IMR-90 (cell line): Measurements from ENCODE around the gene KLK11. TPM values are rescaled to one million over a fixed set of nuclear protein-coding genes. Genes with fewer than 3 reads are reported as not detected.

ENCODE experiments used
- ATAC-seq: fragments of 200-7000 bp; cut with Tn5 transposase; 2 replicates; pipeline ENCODE4 v1.9.1; 2020; ENCODE audit warnings: low read depth, mild to moderate bottlenecking, moderate library complexity
- BruUV-seq: library from RNA; stranded (reverse); fragments of 400-500 nt; replicated peaks from 2 replicates; lab custom pipeline; 2021; lab: Mats Ljungman, UMichigan
- CTCF ChIA-PET: fragments of 300-600 bp; formaldehyde crosslinking; extraction: SDS; loops from one replicate; lab custom pipeline; 2021; ENCODE audit warnings: antibody characterized with exemption; lab: Yijun Ruan, JAX
- POLR2A ChIA-PET: fragments of 300-600 bp; sonication (Branson Sonifier 250); formaldehyde crosslinking; loops from one replicate; lab custom pipeline; 2022; ENCODE audit warnings: antibody characterized with exemption; ENCODE audit not compliant: unreplicated experiment; lab: Charles Lee
- DNase-seq: peaks from one replicate; pipeline ENCODE4 v3.0.0; 2013
- H2AFZ ChIP-seq: replicated peaks from 2 replicates; pipeline ENCODE3; 2013; ENCODE audit warnings: low read length, mild to moderate bottlenecking; ENCODE audit not compliant: poor library complexity
- H2AK5ac ChIP-seq: 2 replicates; pipeline ENCODE4 v1.6.1; 2013; ENCODE audit warnings: low read depth, low read length, inconsistent platforms
- H2AK9ac ChIP-seq: replicated peaks from 2 replicates; pipeline ENCODE3; 2013; ENCODE audit warnings: mild to moderate bottlenecking, low read depth, low read length, moderate library complexity; ENCODE audit not compliant: poor library complexity
- H2BK120ac ChIP-seq: 2 replicates; pipeline ENCODE4 v1.6.1; 2013; ENCODE audit warnings: low read depth, low read length, inconsistent platforms
- H2BK15ac ChIP-seq: 3 replicates; pipeline ENCODE4 v1.6.1; 2013; ENCODE audit warnings: low read depth, low read length, inconsistent platforms
- H2BK20ac ChIP-seq: 2 replicates; pipeline ENCODE4 v1.6.1; 2013; ENCODE audit warnings: low read depth, mild to moderate bottlenecking, inconsistent platforms, low read length, moderate library complexity
- H2BK5ac ChIP-seq: 2 replicates; pipeline ENCODE4 v1.6.1; 2013; ENCODE audit warnings: mild to moderate bottlenecking, low read depth, low read length, inconsistent platforms; ENCODE audit not compliant: poor library complexity, severe bottlenecking
- H3K14ac ChIP-seq: replicated peaks from 2 replicates; pipeline ENCODE4 v1.6.1; 2013; ENCODE audit warnings: low read depth, low read length, inconsistent platforms
- H3K18ac ChIP-seq: 2 replicates; pipeline ENCODE4 v1.6.1; 2013; ENCODE audit warnings: low read depth, low read length, control low read depth
- H3K23ac ChIP-seq: 2 replicates; pipeline ENCODE4 v1.6.1; 2013; ENCODE audit warnings: low read depth, low read length, inconsistent platforms
- H3K27ac ChIP-seq: 2 replicates; pipeline ENCODE4 v1.5.1; 2013; ENCODE audit warnings: mild to moderate bottlenecking, control low read depth, low read length; ENCODE audit not compliant: insufficient read depth
- H3K27me3 ChIP-seq: 2 replicates; pipeline ENCODE4 v1.6.1; 2013; ENCODE audit warnings: low read length; ENCODE audit not compliant: control insufficient read depth, insufficient read depth
- H3K36me3 ChIP-seq: 2 replicates; pipeline ENCODE4 v1.6.1; 2013; ENCODE audit warnings: low read length, mixed read lengths; ENCODE audit not compliant: control insufficient read depth, insufficient read depth
- H3K4ac ChIP-seq: 2 replicates; pipeline ENCODE4 v1.6.1; 2013; ENCODE audit warnings: low read depth, low read length, inconsistent platforms
- H3K4me1 ChIP-seq: 2 replicates; pipeline ENCODE4 v1.6.1; 2013; ENCODE audit warnings: low read length, mixed read lengths; ENCODE audit not compliant: control insufficient read depth, insufficient read depth
- H3K4me2 ChIP-seq: 2 replicates; pipeline ENCODE4 v1.6.1; 2013; ENCODE audit warnings: low read depth, mild to moderate bottlenecking, control low read depth, low read length, moderate library complexity
- H3K4me3 ChIP-seq: 2 replicates; pipeline ENCODE4 v1.5.1; 2013; ENCODE audit warnings: low read depth, mild to moderate bottlenecking, control low read depth, low read length, moderate library complexity; ENCODE audit not compliant: insufficient read depth
- H3K56ac ChIP-seq: 2 replicates; pipeline ENCODE4 v1.6.1; 2013; ENCODE audit warnings: low read length, inconsistent platforms; ENCODE audit not compliant: insufficient read depth; ENCODE audit errors: extremely low read depth
- H3K79me1 ChIP-seq, 2 experiments: 2 replicates each; pipeline ENCODE4 v1.6.1; 2013; ENCODE audit warnings: low read length in 2 of 2, inconsistent platforms in 1 of 2, low read depth in 1 of 2
- H3K9ac ChIP-seq: 2 replicates; pipeline ENCODE4 v1.6.1; 2013; ENCODE audit warnings: low read depth, low read length, control low read depth
- H3K9me1 ChIP-seq: 2 replicates; pipeline ENCODE4 v1.6.1; 2013; ENCODE audit warnings: low read length, inconsistent platforms; ENCODE audit not compliant: insufficient read depth
- H3K9me3 ChIP-seq: 2 replicates; pipeline ENCODE4 v1.6.1; 2013; ENCODE audit warnings: low read length; ENCODE audit not compliant: control insufficient read depth, insufficient read depth
- H4K20me1 ChIP-seq: 2 replicates; pipeline ENCODE4 v1.6.1; 2013; ENCODE audit warnings: low read length, inconsistent platforms; ENCODE audit not compliant: insufficient read depth
- H4K5ac ChIP-seq: 2 replicates; pipeline ENCODE4 v1.6.1; 2013; ENCODE audit warnings: mild to moderate bottlenecking, low read depth, low read length, control low read depth
- H4K8ac ChIP-seq, 2 experiments: 2 replicates each; pipeline ENCODE4 v1.6.1; 2013; ENCODE audit warnings: low read depth in 2 of 2, low read length in 2 of 2, control low read depth in 1 of 2, inconsistent platforms in 1 of 2
- H4K91ac ChIP-seq: 2 replicates; pipeline ENCODE4 v1.6.1; 2013; ENCODE audit warnings: low read depth, low read length, inconsistent platforms; ENCODE audit not compliant: insufficient read depth
- BHLHE40 ChIP-seq: fragments of 150-350 bp; IDR thresholded peaks from 2 replicates; pipeline ENCODE4 v1.6.1; 2016; ENCODE audit warnings: mild to moderate bottlenecking, low read depth, low read length
- CEBPB ChIP-seq: IDR thresholded peaks from 2 replicates; pipeline ENCODE4 v1.6.1; 2012; ENCODE audit warnings: low read depth, low read length, improper control_type of control experiment
- CHD1 ChIP-seq: IDR thresholded peaks from 2 replicates; pipeline ENCODE4 v1.6.1; 2012; ENCODE audit warnings: low read depth, low read length, improper control_type of control experiment
- CTCF ChIP-seq: conservative IDR thresholded peaks from 2 replicates; pipeline ENCODE4 v1.5.1; 2012; ENCODE audit warnings: mild to moderate bottlenecking, low read depth, low read length, improper control_type of control experiment
- ELK1 ChIP-seq: fragments of 150-350 bp; IDR thresholded peaks from 2 replicates; pipeline ENCODE4 v1.6.1; 2016; ENCODE audit warnings: low read depth, mild to moderate bottlenecking, low read length, moderate library complexity, borderline replicate concordance
- FOS ChIP-seq: fragments of 150-350 bp; IDR thresholded peaks from 2 replicates; pipeline ENCODE4 v1.6.1; 2016; ENCODE audit warnings: low read depth, low read length
- MXI1 ChIP-seq: IDR thresholded peaks from 2 replicates; pipeline ENCODE4 v1.6.1; 2012; ENCODE audit warnings: low read depth, mild to moderate bottlenecking, low read length, moderate library complexity, borderline replicate concordance
- NFE2L2 ChIP-seq: fragments of 150-350 bp; IDR thresholded peaks from 2 replicates; pipeline ENCODE4 v1.6.1; 2016; ENCODE audit warnings: low read depth, mild to moderate bottlenecking, low read length
- POLR2A ChIP-seq: IDR thresholded peaks from 2 replicates; pipeline ENCODE4 v1.6.1; 2012; ENCODE audit warnings: mild to moderate bottlenecking, low read depth, low read length
- RAD21 ChIP-seq: IDR thresholded peaks from 2 replicates; pipeline ENCODE4 v1.6.1; 2012; ENCODE audit warnings: low read length, improper control_type of control experiment
- RFX5 ChIP-seq: IDR thresholded peaks from 2 replicates; pipeline ENCODE4 v1.8.0; 2012; ENCODE audit warnings: low read depth, mild to moderate bottlenecking, low read length, moderate library complexity
- SMC3 ChIP-seq: fragments of 150-350 bp; IDR thresholded peaks from 2 replicates; pipeline ENCODE4 v1.6.1; 2016; ENCODE audit warnings: low read depth, mild to moderate bottlenecking, antibody characterized with exemption, low read length, moderate library complexity
- USF2 ChIP-seq: fragments of 150-350 bp; IDR thresholded peaks from 2 replicates; pipeline ENCODE4 v1.6.1; 2017; ENCODE audit warnings: mild to moderate bottlenecking, antibody characterized with exemption, low read length, low read depth
- WGBS, 2 experiments: methylation state at CpG; one replicate each; pipeline versions ENCODE4 v1.1.5 to v1.1.7; 2013; ENCODE audit warnings: missing lambda C conversion rate in 2 of 2; ENCODE audit not compliant: insufficient read length in 1 of 2; ENCODE audit errors: extremely low coverage in 2 of 2; 5-methylcytosine and 5-hydroxymethylcytosine counted together
- dilution Hi-C: fragments of 300-500 bp; cut with HindIII; formaldehyde crosslinking; loops from one replicate; pipeline ENCODE4 v1.14.3; 2018; ENCODE audit warnings: low sequenced_read_pairs; ENCODE audit not compliant: unreplicated experiment
- in situ Hi-C: fragments of 300-500 bp; cut with MboI; formaldehyde crosslinking; loops from 3 replicates; pipeline ENCODE4 v1.14.3; 2019; ENCODE audit warnings: low sequenced_read_pairs, inconsistent platforms, mixed read lengths
- intact Hi-C: fragments of 100-400 bp; cut with micrococcal nuclease; formaldehyde crosslinking; loops from 2 replicates; pipeline ENCODE4 v1.10.0; 2022
- polyA plus RNA-seq, 3 experiments: library from polyadenylated mRNA; depleted of rRNA; stranded (reverse); fragments of >200 nt; gene quantifications; 2 replicates each; pipeline ENCODE4 v1.2.3, GENCODE V29; 2012; ENCODE audit warnings: low replicate concordance in 1 of 3
- total RNA-seq: library from RNA; depleted of rRNA; stranded (reverse); fragments of >200 nt; gene quantifications from 2 replicates; pipeline ENCODE4 v1.2.3, GENCODE V29; 2012

Gene KLK11
- total and polyA plus RNA-seq, 2 of the 4 experiments (the other 2 are of a cell fraction) = not detected

- Histone ChIP-seq H4K5ac (no peak overlapping the region), H3K14ac (no peak overlapping the region), H3K27me3 (no peaks in the 10 kb centered on the region), H3K4ac (no peak overlapping the region), H3K56ac (no peak overlapping the region), H3K4me3 (no peak overlapping the region), H3K9ac (no peak overlapping the region), H4K8ac (no peak overlapping the region), H3K4me1 (no peaks in the 10 kb centered on the region), H4K20me1 (no peaks in the 10 kb centered on the region), H2BK15ac (no peak overlapping the region), H3K79me1 (no peaks in the 10 kb centered on the region), H3K9me3 (peaks cover 2% of the 10 kb centered on the region; the same call in 1 of the 2 replicates), H2AK5ac (no peak overlapping the region), H3K36me3 (no peaks in the 10 kb centered on the region), H3K9me1 (no peaks in the 10 kb centered on the region), H2BK120ac (no peak overlapping the region), H2AFZ (no peak overlapping the region), H2BK20ac (no peak overlapping the region), H4K91ac (no peak overlapping the region), H3K23ac (no peak overlapping the region), H3K18ac (no peak overlapping the region), H3K27ac (no peak overlapping the region), H2BK5ac (no peak overlapping the region), H2AK9ac (no peak overlapping the region), H3K4me2 (no peak overlapping the region)
- no peak for DNase-seq
- intact Hi-C loops (no loop called here), dilution Hi-C loops (no loop called here), in situ Hi-C loops (no loop called here)
- ChIA-PET POLR2A (no interaction called here), CTCF (no interaction called here)
- TF ChIP-seq MXI1 (no peak), NFE2L2 (no peak), CTCF (no peak), CEBPB (no peak), POLR2A (no peak), RAD21 (no peak), RFX5 (no peak), BHLHE40 (no peak), CHD1 (no peak), USF2 (no peak), FOS (no peak), ELK1 (no peak), SMC3 (no peak)
- no TSS peak for BruUV-seq
- WGBS, 2 experiments = no CpG with 5 or more reads among the region's 4 CpGs
- ATAC-seq = no peak
These were observed 33.9 kb upstream of the KLK11 start for GRCh38 chr19:51060336-51060735.
